ENCODE data around the gene KIR3DL1. TPM values are rescaled to one million over a fixed set of nuclear protein-coding genes. Genes with fewer than 3 reads are reported as not detected.
A peak's percentile ranks its signal among the peaks of the same experiment; 100 is the strongest.
"Not testable (repeated sequence)": the region's sequence is repeated elsewhere in the genome, so short reads cannot be mapped to it uniquely, and the experiment has no call there.

KIR3DL1 gene
- under 1 TPM in 2 of 3 donors, not detected in 1; 0.13 to 0.14 TPM for total RNA-seq

DNA sequence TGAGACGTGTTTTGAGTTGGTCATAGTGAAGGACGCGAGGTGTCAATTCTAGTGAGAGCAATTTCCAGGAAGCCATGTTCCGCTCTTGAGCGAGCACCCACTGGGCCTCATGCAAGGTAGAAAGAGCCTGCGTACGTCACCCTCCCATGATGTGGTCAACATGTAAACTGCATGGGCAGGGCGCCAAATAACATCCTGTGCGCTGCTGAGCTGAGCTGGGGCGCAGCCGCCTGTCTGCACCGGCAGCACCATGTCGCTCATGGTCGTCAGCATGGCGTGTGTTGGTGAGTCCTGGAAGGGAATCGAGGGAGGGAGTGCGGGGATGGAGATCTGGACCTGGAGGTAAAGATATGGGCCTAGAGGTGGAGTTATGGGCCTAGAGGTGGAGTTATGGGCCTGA is at the start of gene KIR3DL1:
TSS of gene KIR3DL1 (plus strand) at position 218 of the 400 bp plus-strand sequence.
- not testable (repeated sequence) for H3K36me3 Mint-ChIP-seq (ENCODE audit: insufficient read depth)

DNA sequence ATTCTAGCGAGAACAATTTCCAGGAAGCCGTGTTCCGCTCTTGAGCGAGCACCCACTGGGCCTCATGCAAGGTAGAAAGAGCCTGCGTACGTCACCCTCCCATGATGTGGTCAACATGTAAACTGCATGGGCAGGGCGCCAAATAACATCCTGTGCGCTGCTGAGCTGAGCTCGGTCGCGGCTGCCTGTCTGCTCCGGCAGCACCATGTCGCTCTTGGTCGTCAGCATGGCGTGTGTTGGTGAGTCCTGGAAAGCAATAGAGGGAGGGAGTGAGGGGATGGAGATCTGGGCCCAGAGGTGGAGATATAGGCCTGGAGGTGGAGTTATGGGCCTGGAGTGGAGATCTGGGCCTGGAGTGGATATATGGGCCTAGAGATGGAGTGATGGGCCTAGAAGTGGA is 46.6 kb upstream of the KIR3DL1 start, which contains the start of gene KIR2DL1:
TSS of gene KIR2DL1 (plus strand) at position 148 of the 400 bp plus-strand sequence. CDS start at position 206, 58 bp downstream.
- H3K4me3 Mint-ChIP-seq; H3K9me3 Mint-ChIP-seq; ATAC-seq; H3K27me3 Mint-ChIP-seq (ENCODE audit: low read depth); H3K4me1 Mint-ChIP-seq (ENCODE audit: low read depth); DNase-seq; H3K36me3 Mint-ChIP-seq (ENCODE audit: insufficient read depth): not testable (repeated sequence)

More for the DNA sequence above, at the start of gene KIR3DL1:
- ATAC-seq; DNase-seq; H3K9me3 Mint-ChIP-seq; H3K4me1 Mint-ChIP-seq (ENCODE audit: low read depth): not testable (repeated sequence)
- Mint-ChIP-seq H3K4me3 (peak within 1 kb of the TSS; percentile 42), H3K27me3 (ENCODE audit: low read depth) (peaks cover 16% of the 10 kb centered on the region)

DNA sequence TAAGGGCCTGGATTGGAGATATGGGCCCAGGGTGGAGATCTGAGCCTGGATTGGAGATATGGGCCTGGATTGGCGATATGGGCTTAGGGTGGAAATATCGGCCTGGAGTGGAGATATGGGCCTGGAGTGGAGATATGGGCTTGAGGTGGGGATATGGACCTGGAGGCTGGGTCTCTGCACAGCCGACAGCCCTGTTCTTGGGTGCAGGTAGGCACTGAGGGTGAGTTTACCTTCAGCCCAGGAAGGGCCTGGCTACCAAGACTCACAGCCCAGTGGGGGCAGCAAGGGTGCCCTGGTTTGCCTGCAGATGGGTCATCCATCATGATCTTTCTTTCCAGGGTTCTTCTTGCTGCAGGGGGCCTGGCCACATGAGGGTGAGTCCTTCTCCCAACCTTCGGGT is 45.8 kb upstream of the KIR3DL1 start:
- H3K36me3 Mint-ChIP-seq (ENCODE audit: insufficient read depth); DNase-seq; ATAC-seq; H3K4me1 Mint-ChIP-seq (ENCODE audit: low read depth); H3K4me3 Mint-ChIP-seq; H3K9me3 Mint-ChIP-seq; H3K27me3 Mint-ChIP-seq (ENCODE audit: low read depth): not testable (repeated sequence)

DNA sequence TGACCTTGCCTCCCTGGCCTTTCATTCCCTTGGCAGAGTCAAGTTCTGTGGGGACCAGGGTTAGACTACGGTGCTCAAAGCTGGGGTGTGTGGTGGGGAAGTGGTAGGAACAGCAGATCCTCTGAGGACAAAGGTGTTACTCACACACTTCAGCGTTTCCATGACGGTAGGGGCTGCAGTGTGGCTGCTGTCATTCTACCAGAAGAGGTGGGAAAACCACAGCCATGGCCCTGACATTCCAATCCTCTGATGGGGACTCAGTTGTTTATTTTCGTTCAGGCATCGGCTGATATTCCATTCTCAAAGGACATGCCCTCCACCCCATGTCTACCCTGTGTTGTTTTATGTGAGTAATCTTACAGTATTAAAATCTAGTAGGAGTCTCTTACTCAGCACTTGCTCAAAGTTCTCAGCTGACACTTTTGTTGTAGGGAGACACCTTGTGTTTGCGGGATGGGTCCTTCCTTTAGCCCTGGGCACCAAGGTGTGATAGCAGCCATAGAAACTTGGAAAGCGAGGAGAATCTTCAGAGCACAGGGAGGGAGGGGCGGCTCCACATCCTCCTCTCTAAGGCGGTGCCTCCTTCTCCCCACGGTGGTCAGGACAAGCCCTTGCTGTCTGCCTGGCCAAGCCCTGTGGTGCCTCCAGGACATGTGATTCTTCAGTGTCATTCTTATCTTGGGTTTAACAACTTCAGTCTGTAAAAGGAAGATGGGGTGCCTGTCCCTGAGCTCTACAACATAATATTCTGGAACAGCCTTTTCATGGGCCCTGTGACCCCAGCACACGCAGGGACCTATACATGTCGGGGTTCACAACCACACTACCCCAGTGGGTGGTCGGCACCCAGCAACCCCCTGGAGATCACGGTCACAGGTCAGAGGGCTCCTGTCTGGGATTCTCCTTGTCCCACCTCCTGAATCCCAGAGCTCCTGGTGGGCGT is 45.0 kb upstream of the KIR3DL1 start:
- not testable (repeated sequence) for H3K27me3 Mint-ChIP-seq (ENCODE audit: low read depth); H3K4me1 Mint-ChIP-seq (ENCODE audit: low read depth); H3K4me3 Mint-ChIP-seq; DNase-seq; H3K9me3 Mint-ChIP-seq; H3K36me3 Mint-ChIP-seq (ENCODE audit: insufficient read depth)
- peak in 1 of 2 donors; percentile 25 for ATAC-seq

DNA sequence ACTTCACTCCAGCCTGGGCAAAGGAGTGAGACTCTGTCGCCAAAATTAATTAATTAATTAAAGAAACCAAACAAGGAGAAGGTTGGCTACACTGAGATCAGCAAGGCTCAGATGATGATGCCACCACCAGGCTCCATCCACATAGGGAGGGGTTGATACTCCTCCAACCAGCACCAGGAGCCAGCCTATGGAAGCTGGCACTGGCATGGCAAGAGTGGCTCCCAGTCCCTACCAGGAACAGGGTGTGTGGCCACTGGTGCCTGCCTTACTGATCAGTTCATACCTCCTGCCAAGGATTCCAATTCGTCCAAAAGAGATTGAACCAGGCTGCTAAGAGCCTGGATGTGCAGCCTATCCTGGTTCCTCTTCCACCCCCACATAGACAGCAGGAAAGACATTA is 43.6 kb upstream of the KIR3DL1 start:
- not testable (repeated sequence) for DNase-seq; H3K9me3 Mint-ChIP-seq; H3K27me3 Mint-ChIP-seq (ENCODE audit: low read depth); H3K4me3 Mint-ChIP-seq; ATAC-seq; H3K4me1 Mint-ChIP-seq (ENCODE audit: low read depth); H3K36me3 Mint-ChIP-seq (ENCODE audit: insufficient read depth)

DNA sequence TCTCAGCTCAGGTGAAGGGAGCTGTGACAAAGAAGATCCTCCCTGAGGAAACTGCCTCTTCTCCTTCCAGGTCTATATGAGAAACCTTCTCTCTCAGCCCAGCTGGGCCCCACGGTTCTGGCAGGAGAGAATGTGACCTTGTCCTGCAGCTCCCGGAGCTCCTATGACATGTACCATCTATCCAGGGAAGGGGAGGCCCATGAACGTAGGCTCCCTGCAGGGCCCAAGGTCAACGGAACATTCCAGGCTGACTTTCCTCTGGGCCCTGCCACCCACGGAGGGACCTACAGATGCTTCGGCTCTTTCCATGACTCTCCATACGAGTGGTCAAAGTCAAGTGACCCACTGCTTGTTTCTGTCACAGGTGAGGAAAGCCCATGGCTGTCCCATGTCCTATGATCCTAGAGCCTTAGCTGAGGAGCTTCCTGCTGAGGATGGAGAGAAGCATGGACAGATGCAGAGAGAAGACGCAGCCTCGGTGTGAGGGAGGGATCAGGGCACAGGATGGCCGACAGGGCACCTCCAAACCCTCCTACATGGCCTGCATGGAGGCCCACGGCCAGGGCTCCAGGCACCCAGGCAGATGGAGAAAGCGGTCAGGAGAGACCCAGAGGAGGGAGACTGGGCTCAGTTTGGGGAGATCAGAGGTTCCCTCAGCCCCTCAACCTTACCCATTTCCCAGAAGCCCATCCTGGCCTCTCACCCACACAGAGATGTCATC is 41.0 kb upstream of the KIR3DL1 start:
- H3K27me3 Mint-ChIP-seq (ENCODE audit: low read depth); H3K4me1 Mint-ChIP-seq (ENCODE audit: low read depth); H3K9me3 Mint-ChIP-seq; H3K4me3 Mint-ChIP-seq; H3K36me3 Mint-ChIP-seq (ENCODE audit: insufficient read depth); ATAC-seq; DNase-seq: not testable (repeated sequence)

DNA sequence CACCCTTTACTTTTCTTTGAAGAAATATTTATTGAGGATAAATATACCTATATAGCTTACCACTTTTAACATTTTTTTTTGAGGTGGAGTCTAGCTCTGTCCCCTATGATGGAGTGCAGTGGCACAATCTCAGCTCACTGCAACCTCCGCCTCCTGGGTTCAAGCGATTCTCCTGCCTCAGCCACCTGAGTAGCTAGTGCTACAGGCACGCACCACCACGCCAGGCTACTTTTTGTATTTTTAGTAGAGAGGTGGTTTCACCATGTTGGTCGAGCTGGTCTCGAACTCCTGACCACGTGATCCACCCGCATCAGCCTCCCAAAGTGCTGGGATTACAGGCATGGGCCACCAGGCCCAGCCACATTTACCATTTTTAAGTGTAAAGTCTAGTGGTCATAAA is 40.4 kb upstream of the KIR3DL1 start:
- not testable (repeated sequence) for DNase-seq; H3K4me3 Mint-ChIP-seq; H3K27me3 Mint-ChIP-seq (ENCODE audit: low read depth); ATAC-seq; H3K36me3 Mint-ChIP-seq (ENCODE audit: insufficient read depth); H3K4me1 Mint-ChIP-seq (ENCODE audit: low read depth); H3K9me3 Mint-ChIP-seq

DNA sequence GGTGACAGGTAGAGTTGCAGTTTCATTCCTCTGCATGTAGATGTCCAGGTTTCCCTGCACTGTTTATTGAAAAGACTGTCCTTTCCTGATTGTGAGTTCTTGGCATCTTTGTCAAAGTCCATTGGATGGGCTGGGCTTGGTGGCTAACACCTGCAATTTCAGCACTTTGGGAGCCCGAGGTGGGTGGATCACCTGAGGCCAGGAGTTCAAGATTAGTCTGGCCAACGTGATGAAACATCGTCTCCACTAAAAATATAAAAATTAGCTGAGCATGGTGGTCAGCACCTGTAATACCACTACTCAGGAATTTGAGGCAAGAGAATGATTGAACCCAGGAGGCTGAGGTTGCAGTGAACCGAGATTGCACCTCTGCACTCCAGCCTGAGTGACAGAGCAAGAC is 38.4 kb upstream of the KIR3DL1 start:
- not testable (repeated sequence) for DNase-seq; H3K36me3 Mint-ChIP-seq (ENCODE audit: insufficient read depth); H3K27me3 Mint-ChIP-seq (ENCODE audit: low read depth); H3K4me3 Mint-ChIP-seq; H3K4me1 Mint-ChIP-seq (ENCODE audit: low read depth); ATAC-seq
- peaks cover 15% of the 10 kb centered on the region for H3K9me3 Mint-ChIP-seq

DNA sequence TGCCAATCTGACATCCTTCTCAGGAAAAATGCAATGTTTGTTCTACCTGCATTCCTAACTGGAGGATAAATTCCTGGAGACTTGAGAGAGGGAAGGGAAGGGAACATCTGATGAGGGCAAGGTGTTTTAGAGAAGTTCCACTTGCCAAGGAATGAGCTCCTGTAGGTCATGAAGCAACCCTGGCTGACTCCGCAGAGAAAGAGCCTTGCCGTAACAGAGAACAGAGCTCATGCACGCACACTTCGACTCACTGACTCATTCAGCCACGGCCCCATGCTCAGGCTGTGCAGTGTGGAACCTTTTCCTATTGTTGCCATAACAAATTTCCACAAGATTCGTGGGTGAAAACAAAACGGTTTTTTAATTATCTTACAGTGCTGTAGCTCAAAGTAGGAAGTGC is 37.4 kb upstream of the KIR3DL1 start:
- ATAC-seq; DNase-seq; H3K4me1 Mint-ChIP-seq (ENCODE audit: low read depth); H3K4me3 Mint-ChIP-seq; H3K36me3 Mint-ChIP-seq (ENCODE audit: insufficient read depth): not testable (repeated sequence)
- Mint-ChIP-seq H3K9me3 (peaks cover 15% of the 10 kb centered on the region), H3K27me3 (ENCODE audit: low read depth) (peaks cover 10% of the 10 kb centered on the region)

DNA sequence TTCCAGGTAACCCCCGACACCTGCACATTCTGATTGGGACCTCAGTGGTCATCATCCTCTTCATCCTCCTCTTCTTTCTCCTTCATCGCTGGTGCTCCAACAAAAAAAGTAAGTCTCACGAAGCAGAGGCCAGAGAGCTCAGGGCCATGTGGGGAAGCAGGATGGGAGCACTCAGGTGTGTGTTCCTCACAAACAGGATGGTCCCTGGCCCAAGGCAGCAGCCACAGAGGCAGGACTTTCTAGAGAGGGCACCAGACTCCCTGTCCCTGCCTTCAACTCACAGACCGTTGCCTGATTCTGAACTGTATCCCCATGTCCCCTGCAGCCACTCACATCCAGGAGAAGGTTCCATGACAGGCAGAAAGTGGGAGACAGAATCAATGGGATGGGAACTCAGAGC is 33.4 kb upstream of the KIR3DL1 start:
- H3K36me3 Mint-ChIP-seq (ENCODE audit: insufficient read depth); H3K4me1 Mint-ChIP-seq (ENCODE audit: low read depth); H3K4me3 Mint-ChIP-seq; ATAC-seq; DNase-seq: not testable (repeated sequence)
- Mint-ChIP-seq H3K9me3 (peaks cover 10% of the 10 kb centered on the region), H3K27me3 (ENCODE audit: low read depth) (peaks cover 22% of the 10 kb centered on the region)

DNA sequence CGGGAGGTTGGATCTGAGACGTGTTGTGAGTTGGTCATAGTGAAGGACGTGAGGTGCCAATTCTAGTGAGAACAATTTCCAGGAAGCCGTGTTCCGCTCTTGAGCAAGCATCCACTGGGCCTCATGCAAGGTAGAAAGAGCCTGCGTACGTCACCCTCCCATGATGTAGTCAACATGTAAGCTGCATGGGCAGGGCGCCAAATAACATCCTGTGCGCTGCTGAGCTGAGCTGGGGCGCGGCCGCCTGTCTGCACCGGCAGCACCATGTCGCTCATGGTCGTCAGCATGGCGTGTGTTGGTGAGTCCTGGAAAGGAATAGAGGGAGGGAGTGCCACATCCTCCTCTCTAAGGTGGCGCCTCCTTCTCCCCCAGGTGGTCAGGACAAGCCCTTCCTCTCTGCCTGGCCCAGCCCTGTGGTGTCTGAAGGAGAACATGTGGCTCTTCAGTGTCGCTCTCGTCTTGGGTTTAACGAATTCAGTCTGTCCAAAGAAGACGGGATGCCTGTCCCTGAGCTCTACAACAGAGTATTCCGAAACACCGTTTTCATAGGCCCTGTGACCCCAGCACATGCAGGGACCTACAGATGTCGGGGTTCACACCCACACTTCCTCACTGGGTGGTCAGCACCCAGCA is 30.1 kb upstream of the KIR3DL1 start:
- DNase-seq; H3K4me1 Mint-ChIP-seq (ENCODE audit: low read depth); H3K36me3 Mint-ChIP-seq (ENCODE audit: insufficient read depth); ATAC-seq; H3K4me3 Mint-ChIP-seq; H3K9me3 Mint-ChIP-seq: not testable (repeated sequence)
- peaks cover 18% of the 10 kb centered on the region for H3K27me3 Mint-ChIP-seq (ENCODE audit: low read depth)

DNA sequence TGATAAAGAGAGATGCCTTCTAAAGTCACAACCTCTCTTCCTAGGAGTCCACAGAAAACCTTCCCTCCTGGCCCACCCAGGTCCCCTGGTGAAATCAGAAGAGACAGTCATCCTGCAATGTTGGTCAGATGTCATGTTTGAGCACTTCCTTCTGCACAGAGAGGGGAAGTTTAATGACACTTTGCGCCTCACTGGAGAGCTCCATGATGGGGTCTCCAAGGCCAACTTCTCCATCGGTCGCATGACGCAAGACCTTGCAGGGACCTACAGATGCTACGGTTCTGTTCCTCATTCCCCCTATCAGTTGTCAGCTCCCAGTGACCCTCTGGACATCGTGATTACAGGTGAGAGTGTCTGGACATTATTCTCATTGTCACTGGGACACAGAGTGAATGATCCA is 28.1 kb upstream of the KIR3DL1 start:
- not testable (repeated sequence) for H3K4me1 Mint-ChIP-seq (ENCODE audit: low read depth); H3K4me3 Mint-ChIP-seq; H3K36me3 Mint-ChIP-seq (ENCODE audit: insufficient read depth); DNase-seq; ATAC-seq; H3K9me3 Mint-ChIP-seq
- H3K27me3 Mint-ChIP-seq (ENCODE audit: low read depth): peaks cover 13% of the 10 kb centered on the region

DNA sequence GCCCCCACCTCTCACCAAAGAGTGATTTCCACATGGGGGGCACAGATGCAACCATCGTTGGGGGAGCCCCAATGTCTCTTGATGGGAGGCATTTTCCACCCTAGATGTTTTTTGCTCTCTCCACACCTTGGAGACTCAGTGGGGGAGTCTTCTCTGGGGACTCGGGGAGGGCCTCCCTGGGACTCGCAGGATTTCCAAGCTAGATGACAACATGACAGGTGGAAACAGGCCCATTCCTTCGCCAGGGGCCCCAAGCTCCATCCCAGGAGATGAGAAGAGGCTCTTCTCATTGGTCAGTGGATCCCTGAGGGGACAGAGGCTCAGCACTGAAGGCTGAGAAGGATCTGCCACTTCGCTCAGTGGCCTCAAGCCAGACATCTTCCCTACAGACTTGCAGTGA is 25.6 kb upstream of the KIR3DL1 start:
- Mint-ChIP-seq H3K4me1 (ENCODE audit: low read depth) (peaks cover 17% of the 10 kb centered on the region), H3K27me3 (ENCODE audit: low read depth) (peaks cover 3% of the 10 kb centered on the region), H3K4me3 (no peak overlapping the region), H3K36me3 (ENCODE audit: insufficient read depth) (no peaks in the 10 kb centered on the region), H3K9me3 (peaks cover 3% of the 10 kb centered on the region)
- DNase-seq (no peak), ATAC-seq (no peak)

DNA sequence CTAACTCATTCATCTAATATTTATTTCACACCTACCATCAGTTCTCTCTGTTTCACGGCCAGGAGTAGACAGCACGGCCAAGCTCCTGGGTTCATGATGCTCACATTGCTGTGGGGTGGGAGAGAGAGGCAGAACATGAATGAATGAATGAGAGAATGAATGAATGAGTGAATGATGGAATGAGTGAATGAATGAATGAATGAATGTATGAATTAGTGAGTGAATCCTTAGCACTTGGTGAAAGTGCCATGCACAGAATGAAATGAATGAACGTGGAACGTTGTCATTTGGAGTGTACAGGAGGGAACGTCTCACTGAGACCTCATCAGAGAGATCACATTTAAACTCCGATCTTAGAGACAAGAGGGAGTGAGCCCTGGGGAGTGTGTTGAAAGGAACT is 24.8 kb upstream of the KIR3DL1 start:
- peaks cover 4% of the 10 kb centered on the region for H3K27me3 Mint-ChIP-seq (ENCODE audit: low read depth)
- peaks cover 17% of the 10 kb centered on the region for H3K4me1 Mint-ChIP-seq (ENCODE audit: low read depth)
- peaks cover 3% of the 10 kb centered on the region for H3K9me3 Mint-ChIP-seq
- no peak for ATAC-seq
- DNase-seq: no peak
- H3K36me3 Mint-ChIP-seq (ENCODE audit: insufficient read depth): no peaks in the 10 kb centered on the region
- no peak overlapping the region for H3K4me3 Mint-ChIP-seq
